Gastroesophageal sphincter (tissue), 3 donors: Measurements from ENCODE around the gene FUBP1.

Source experiments
- EP300 ChIP-seq: sonication (generic); formaldehyde crosslinking; IDR thresholded peaks from one replicate; pipeline ENCODE4 v1.6.1; 2017; ENCODE audit warnings: antibody characterized with exemption, mild to moderate bottlenecking
- TF ChIP-seq, protein P1 (sequence below), 4 experiments: fragments of 200-600 bp in 2 of 4; fragments of 450-650 bp in 2 of 4; sonication (generic) in 1 of 4; IDR thresholded peaks; one replicate each; pipeline ENCODE4 v1.5.1; 2017 to 2019; ENCODE audit warnings: antibody characterized with exemption in 4 of 4, mild to moderate bottlenecking in 2 of 4, moderate library complexity in 2 of 4

DNA sequence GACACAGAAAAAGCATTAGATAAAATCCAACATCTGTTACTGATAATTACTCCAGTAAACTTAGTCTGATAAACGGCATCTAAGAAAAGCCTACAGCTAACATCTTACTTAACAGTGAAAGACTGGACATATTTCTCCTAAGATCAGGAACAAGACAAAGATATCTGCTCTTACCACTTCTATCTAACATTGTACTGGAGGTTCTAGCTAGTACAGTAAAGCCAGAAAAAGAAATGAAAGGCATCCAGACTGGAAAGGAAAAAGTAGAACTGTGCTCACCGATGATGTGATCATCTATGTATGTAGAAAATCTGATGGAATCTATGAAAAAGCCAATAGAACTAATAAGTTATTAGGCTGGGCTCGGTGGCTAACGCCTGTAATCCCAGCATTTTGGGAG is 68.8 kb downstream of the FUBP1 start:
- TF ChIP-seq, protein P1, sequence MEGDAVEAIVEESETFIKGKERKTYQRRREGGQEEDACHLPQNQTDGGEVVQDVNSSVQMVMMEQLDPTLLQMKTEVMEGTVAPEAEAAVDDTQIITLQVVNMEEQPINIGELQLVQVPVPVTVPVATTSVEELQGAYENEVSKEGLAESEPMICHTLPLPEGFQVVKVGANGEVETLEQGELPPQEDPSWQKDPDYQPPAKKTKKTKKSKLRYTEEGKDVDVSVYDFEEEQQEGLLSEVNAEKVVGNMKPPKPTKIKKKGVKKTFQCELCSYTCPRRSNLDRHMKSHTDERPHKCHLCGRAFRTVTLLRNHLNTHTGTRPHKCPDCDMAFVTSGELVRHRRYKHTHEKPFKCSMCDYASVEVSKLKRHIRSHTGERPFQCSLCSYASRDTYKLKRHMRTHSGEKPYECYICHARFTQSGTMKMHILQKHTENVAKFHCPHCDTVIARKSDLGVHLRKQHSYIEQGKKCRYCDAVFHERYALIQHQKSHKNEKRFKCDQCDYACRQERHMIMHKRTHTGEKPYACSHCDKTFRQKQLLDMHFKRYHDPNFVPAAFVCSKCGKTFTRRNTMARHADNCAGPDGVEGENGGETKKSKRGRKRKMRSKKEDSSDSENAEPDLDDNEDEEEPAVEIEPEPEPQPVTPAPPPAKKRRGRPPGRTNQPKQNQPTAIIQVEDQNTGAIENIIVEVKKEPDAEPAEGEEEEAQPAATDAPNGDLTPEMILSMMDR (IDR thresholded peaks at IDR 0.05) = no peak
- no peak for TF ChIP-seq EP300
